Adrenal gland (tissue), 12 donors: ENCODE measurements around the gene PPP1R11. TPM values are rescaled to one million over a fixed set of nuclear protein-coding genes. Genes with fewer than 3 reads are reported as not detected.

Experiments
- DNase-seq, 7 donors: peaks; one replicate each; pipeline ENCODE4 v3.0.0-alpha.2; 2019 to 2020
- H3K27ac ChIP-seq, 5 donors: fragments of 200-600 bp; sonication (generic) in 4 of 5; 1 replicate in 3 of 5; 2 replicates in 2 of 5; pipeline versions ENCODE4 v1.5.1 to v1.8.0; 2016 to 2020; ENCODE audit warnings: mild to moderate bottlenecking in 1 of 5
- H3K27me3 ChIP-seq: fragments of 200-600 bp; 2 replicates; pipeline ENCODE4 v1.8.0; 2021
- H3K36me3 ChIP-seq, 2 donors: fragments of 200-600 bp; replicated peaks in 1 of 2; 1 replicate in 1 of 2; 2 replicates in 1 of 2; pipeline versions ENCODE4 v1.5.1 to v1.8.0; 2018 to 2022
- H3K4me1 ChIP-seq, 2 donors: fragments of 200-600 bp; replicated peaks in 1 of 2; 1 replicate in 1 of 2; 2 replicates in 1 of 2; pipeline versions ENCODE4 v1.5.1 to v1.8.0; 2018 to 2021
- H3K4me3 ChIP-seq, 4 donors: fragments of 200-600 bp; sonication (generic) in 3 of 4; one replicate each; pipeline ENCODE4 v1.5.1; 2016 to 2018
- H3K9me3 ChIP-seq, 3 donors: fragments of 200-600 bp; sonication (generic) in 1 of 3; replicated peaks in 1 of 3; 1 replicate in 2 of 3; 2 replicates in 1 of 3; pipeline versions ENCODE4 v1.5.1 to v1.8.0; 2016 to 2021
- POLR2A ChIP-seq, 2 donors: fragments of 450-650 bp; IDR thresholded peaks; one replicate each; pipeline ENCODE4 v1.6.1; 2017; ENCODE audit warnings: antibody characterized with exemption in 2 of 2, mild to moderate bottlenecking in 2 of 2, moderate library complexity in 1 of 2
- WGBS, 4 donors: extraction: QIAGEN DNeasy Blood & Tissue Kit in 2 of 4; methylation state at CpG; one replicate each; pipeline versions ENCODE4 v1.1.5 to v1.1.7; 2013 to 2017; 5-methylcytosine and 5-hydroxymethylcytosine counted together
- intact Hi-C, 2 donors: fragments of 100-400 bp; cut with DNase I; formaldehyde crosslinking; loops; one replicate each; pipeline versions ENCODE4 v1.14.1 to v1.15.0; 2022 to 2023
- polyA plus RNA-seq, 3 donors: library from polyadenylated mRNA; stranded (reverse); fragments of 200-250 nt in 2 of 3; fragments of 350-450 nt in 1 of 3; fragmentation: Illumina TruSeq in 1 of 3; extraction: RNeasy Lipid Tissue Mini Kit (QIAGEN cat#74804) in 1 of 3; gene quantifications; one replicate each; pipeline ENCODE4 v1.2.3, GENCODE V29; 2013 to 2014
- total RNA-seq, 9 donors: library from RNA; depleted of rRNA in 4 of 9; stranded (reverse); fragments of >200 nt in 4 of 9; fragments of 120-200 nt in 1 of 9; fragmentation: NEBNext Ultra II Directional in 1 of 9; extraction: Animal tissue kit (Norgen Biotek cat#: 25700) in 1 of 9; gene quantifications; one replicate each; pipeline versions ENCODE4 v1.1.0 to v1.2.4, GENCODE V29; 2013 to 2023
- TF ChIP-seq, protein P1 (sequence below), 6 experiments: fragments of 450-650 bp in 4 of 6; fragments of 200-600 bp in 2 of 6; sonication (generic) in 1 of 6; IDR thresholded peaks; 1 replicate in 5 of 6; 2 replicates in 1 of 6; pipeline versions ENCODE4 v1.5.1 to v1.8.0; 2016 to 2021; ENCODE audit warnings: antibody characterized with exemption in 6 of 6, mild to moderate bottlenecking in 2 of 6, moderate library complexity in 1 of 6
- donor health status: healthy with polysubstance abuse.
- donor health status: Bipolar disorder and iron deficiency.
- donor health status: DM: yes; HTN: yes; CAD: no.
- donor health status: DM: no; HTN: no; CAD: no.
- donor health status: DM: no; HTN: no; CAD: no.
- donor health status: DM: yes; HTN: yes; CAD: no.

PPP1R11 gene
- total and polyA plus RNA-seq, 12 donors = 31.2 to 97.7 (median 50.3) TPM

DNA sequence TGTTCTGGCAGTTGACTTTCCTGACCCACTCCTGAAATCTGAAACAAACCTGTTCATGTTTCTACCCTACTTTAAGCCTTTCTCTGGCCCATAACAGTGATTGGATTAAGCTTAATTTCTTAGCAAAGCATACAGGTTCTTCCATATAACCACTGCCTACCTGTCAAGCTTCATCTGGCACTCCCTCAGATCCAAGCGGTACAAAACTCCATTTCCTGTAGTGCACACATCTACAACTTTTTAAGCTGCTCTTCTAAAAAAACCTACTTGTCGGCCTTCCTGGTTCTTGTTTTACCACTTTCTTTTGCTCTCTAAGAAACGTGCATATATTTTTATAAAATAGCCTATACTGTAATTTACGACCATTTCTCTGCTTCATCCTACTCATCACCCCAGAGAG is 916 bp upstream of the PPP1R11 start:
- H3K27me3 ChIP-seq = no peaks in the 10 kb centered on the region
- TF ChIP-seq, protein P1, sequence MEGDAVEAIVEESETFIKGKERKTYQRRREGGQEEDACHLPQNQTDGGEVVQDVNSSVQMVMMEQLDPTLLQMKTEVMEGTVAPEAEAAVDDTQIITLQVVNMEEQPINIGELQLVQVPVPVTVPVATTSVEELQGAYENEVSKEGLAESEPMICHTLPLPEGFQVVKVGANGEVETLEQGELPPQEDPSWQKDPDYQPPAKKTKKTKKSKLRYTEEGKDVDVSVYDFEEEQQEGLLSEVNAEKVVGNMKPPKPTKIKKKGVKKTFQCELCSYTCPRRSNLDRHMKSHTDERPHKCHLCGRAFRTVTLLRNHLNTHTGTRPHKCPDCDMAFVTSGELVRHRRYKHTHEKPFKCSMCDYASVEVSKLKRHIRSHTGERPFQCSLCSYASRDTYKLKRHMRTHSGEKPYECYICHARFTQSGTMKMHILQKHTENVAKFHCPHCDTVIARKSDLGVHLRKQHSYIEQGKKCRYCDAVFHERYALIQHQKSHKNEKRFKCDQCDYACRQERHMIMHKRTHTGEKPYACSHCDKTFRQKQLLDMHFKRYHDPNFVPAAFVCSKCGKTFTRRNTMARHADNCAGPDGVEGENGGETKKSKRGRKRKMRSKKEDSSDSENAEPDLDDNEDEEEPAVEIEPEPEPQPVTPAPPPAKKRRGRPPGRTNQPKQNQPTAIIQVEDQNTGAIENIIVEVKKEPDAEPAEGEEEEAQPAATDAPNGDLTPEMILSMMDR (IDR thresholded peaks at IDR 0.05) = no peak
- no peak for TF ChIP-seq POLR2A (IDR thresholded peaks at IDR 0.05)
- H3K36me3 ChIP-seq = peaks cover 0 to 15% of the 10 kb centered on the region in 2 donors
- H3K9me3 ChIP-seq = no peaks in the 10 kb centered on the region
- peaks cover 11 to 45% of the 10 kb centered on the region in 2 donors for H3K4me1 ChIP-seq
- DNase-seq = no peak
- peak overlapping the region in 2 of 4 donors; percentile 24 to 78 for H3K4me3 ChIP-seq
- WGBS, 4 donors = 16 to 20% (median 16%) methylated on average over 4 of the region's 4 CpGs
- peak overlapping the region in 4 of 5 donors; percentile 50 to 96 (median 85) for H3K27ac ChIP-seq
- intact Hi-C loops = no loop called here

DNA sequence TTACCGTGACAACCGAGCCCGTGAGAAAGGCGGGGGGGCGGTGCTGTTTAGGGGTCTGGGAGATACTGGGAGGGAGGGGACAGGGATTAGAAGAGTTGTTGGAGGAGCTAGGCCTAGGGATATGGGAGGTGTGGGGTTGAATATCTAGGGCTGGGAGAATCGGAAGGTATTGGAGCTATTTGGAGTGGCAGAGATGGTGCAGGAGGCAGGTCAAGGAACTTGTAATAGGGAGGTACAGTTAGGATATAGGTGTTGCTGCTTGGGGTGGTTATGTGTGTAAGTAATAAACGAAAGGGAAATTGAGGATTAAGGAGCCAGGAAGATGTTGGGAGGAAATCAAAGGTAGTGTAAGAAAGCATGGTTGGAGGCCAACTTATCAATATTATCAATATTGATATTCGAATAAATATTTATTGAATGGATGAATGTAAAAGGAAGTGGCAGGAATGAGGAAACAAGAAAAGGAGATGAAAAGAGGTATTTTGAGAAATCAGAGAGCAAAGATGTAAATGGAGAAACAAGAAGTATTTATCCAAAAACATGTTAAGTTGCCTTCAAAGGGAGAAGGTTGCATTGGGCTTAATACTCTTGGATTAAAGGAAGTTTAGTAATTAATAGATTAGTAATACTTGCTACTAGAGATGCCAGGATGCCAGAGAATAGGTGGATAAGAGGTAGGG is 602 bp downstream of the PPP1R11 start:
- DNase-seq = no peak

DNA sequence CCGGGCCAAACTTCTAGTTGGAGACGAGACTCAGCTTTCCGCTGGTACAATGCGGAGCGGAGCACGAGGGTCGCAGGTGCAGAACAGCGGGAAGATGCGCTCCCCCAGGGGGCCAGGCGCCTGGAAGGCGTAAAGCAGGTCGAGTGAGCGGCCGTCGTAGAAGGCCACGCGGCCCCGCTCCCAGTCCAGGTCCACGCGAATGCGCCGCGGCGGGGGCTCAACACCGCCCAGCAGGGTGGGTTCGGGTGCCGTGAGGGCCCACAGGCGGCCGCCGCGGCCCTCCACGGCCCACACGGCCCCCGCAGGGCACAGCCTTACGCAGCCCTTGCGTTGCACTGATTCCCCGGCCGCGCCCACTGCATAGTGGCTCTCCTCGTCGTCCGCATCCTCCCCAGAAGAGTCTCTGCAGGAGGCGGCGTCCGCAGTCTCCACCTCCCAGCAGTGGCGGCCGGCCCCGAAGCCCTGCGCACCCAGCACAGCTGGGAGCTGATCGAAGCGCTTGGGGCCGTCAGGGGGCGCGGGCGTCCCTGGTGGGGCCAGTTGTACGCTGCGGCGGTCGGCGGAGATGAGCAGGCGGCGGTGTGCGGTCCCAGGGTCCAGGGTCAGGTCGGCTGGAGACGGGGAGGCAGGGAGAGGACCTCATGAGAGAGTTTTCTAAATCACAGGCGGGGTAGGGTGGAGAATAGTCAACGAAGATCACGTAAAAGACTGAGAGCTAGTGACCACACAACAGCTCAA is 4.3 kb downstream of the PPP1R11 start:
- DNase-seq = peak in 3 of 7 donors; percentile 34 to 45 (median 35)
- WGBS, 4 donors = 24 to 51% (median 32%) methylated on average over 18 to 68 of the region's 68 CpGs
- H3K4me3 ChIP-seq = no peak overlapping the region

More for the DNA sequence above, 602 bp downstream of the PPP1R11 start:
- TF ChIP-seq, protein P1 (IDR thresholded peaks at IDR 0.05) = no peak
- no peak for TF ChIP-seq POLR2A (IDR thresholded peaks at IDR 0.05)
- Histone ChIP-seq H3K9me3 (no peaks in the 10 kb centered on the region), H3K4me1 (peaks cover 11 to 44% of the 10 kb centered on the region in 2 donors), H3K27ac (peak overlapping the region in 4 of 5 donors; percentile 68 to 96 (median 85)), H3K4me3 (peak overlapping the region in 2 of 4 donors; percentile 78 to 87), H3K36me3 (peaks cover 0 to 15% of the 10 kb centered on the region in 2 donors), H3K27me3 (no peaks in the 10 kb centered on the region)
- WGBS, 4 donors = 10 to 14% (median 12%) methylated on average over 8 of the region's 8 CpGs
- intact Hi-C loops = no loop called here

DNA sequence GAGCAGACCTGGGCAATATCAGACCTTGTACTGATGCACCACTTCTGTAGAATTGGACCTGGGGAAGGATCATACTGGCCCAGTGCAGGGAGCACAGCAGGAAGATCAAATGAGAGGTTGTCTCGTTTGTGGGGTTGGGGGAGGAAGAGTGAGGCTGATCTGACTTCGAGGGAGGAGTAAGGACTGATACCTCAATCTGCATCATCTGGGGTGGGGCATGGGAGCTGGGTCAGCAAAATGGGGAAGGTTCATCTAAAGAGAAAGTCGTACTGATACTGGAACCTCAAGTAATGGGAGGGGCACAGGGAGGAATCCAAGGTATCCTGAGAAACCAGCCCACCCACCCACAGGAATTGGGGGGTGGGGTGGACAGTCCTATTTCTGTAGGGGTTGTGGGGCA is 4.9 kb downstream of the PPP1R11 start:
- no peak for DNase-seq
- no peaks in the 10 kb centered on the region for H3K9me3 ChIP-seq
- WGBS, 4 donors = 56 to 64% (median 59%) methylated on average over 3 of the region's 3 CpGs
- intact Hi-C loops = no loop called here
- H3K27ac ChIP-seq = no peak overlapping the region
- peaks cover 31 to 41% of the 10 kb centered on the region in 2 donors for H3K4me1 ChIP-seq
- H3K27me3 ChIP-seq = peaks cover 10% of the 10 kb centered on the region
- H3K4me3 ChIP-seq = no peak overlapping the region
- no peak for TF ChIP-seq POLR2A (IDR thresholded peaks at IDR 0.05)
- TF ChIP-seq, protein P1 (IDR thresholded peaks at IDR 0.05) = no peak
- H3K36me3 ChIP-seq = peaks cover 0 to 15% of the 10 kb centered on the region in 2 donors

More for the DNA sequence above, 4.3 kb downstream of the PPP1R11 start:
- H3K36me3 ChIP-seq = peaks cover 0 to 15% of the 10 kb centered on the region in 2 donors
- H3K27ac ChIP-seq = no peak overlapping the region
- peaks cover 10% of the 10 kb centered on the region for H3K27me3 ChIP-seq
- peaks cover 27 to 43% of the 10 kb centered on the region in 2 donors for H3K4me1 ChIP-seq
- TF ChIP-seq POLR2A (IDR thresholded peaks at IDR 0.05) = no peak
- TF ChIP-seq, protein P1 (IDR thresholded peaks at IDR 0.05) = no peak
- no peaks in the 10 kb centered on the region for H3K9me3 ChIP-seq
- intact Hi-C loops = no loop called here
